Ascending aorta (tissue), 2 donors: ENCODE results near the gene WNT2. TPM values are rescaled to one million over a fixed set of nuclear protein-coding genes. Genes with fewer than 3 reads are reported as not detected.
A peak's percentile ranks its signal among the peaks of the same experiment; 100 is the strongest.

Experiments used
- DNase-seq, 2 donors: peaks; one replicate each; pipeline ENCODE4 v3.0.0-alpha.2; 2019; ENCODE audit warnings: low spot score in 2 of 2
- H3K27ac ChIP-seq, 2 donors: fragments of 200-600 bp; sonication (generic); one replicate each; pipeline ENCODE4 v1.5.1; 2016 to 2017; ENCODE audit warnings: mild to moderate bottlenecking in 1 of 2
- H3K27me3 ChIP-seq: fragments of 200-600 bp; sonication (generic); one replicate; pipeline ENCODE4 v1.5.1; 2017
- H3K36me3 ChIP-seq, 2 donors: fragments of 200-600 bp; sonication (generic); one replicate each; pipeline ENCODE4 v1.5.1; 2016
- H3K4me1 ChIP-seq, 2 donors: fragments of 200-600 bp; sonication (generic); one replicate each; pipeline ENCODE4 v1.5.1; 2016 to 2017; ENCODE audit warnings: mild to moderate bottlenecking in 1 of 2
- H3K4me3 ChIP-seq, 2 donors: fragments of 200-600 bp; sonication (generic); one replicate each; pipeline ENCODE4 v1.5.1; 2016 to 2017; ENCODE audit warnings: mild to moderate bottlenecking in 1 of 2
- H3K9me3 ChIP-seq, 2 donors: fragments of 200-600 bp; sonication (generic); one replicate each; pipeline ENCODE4 v1.5.1; 2016
- CTCF ChIP-seq, 3 experiments: fragments of 200-600 bp in 2 of 3; fragments of 450-650 bp in 1 of 3; sonication (generic) in 2 of 3; IDR thresholded peaks; one replicate each; pipeline ENCODE4 v1.5.1; 2016 to 2019; ENCODE audit warnings: antibody characterized with exemption in 3 of 3, mild to moderate bottlenecking in 1 of 3, moderate library complexity in 1 of 3
- intact Hi-C: fragments of 100-400 bp; cut with DNase I; formaldehyde crosslinking; loops from one replicate; pipeline ENCODE4 v1.15.1; 2023
- total RNA-seq: library from RNA; depleted of rRNA; stranded (reverse); fragments of >200 nt; gene quantifications from one replicate; pipeline ENCODE4 v1.1.0, GENCODE V29; 2016

The WNT2 gene
- total RNA-seq, 1 donor from 2014 or later: 6.1 TPM

- Histone ChIP-seq H3K36me3 (no peaks in the 10 kb centered on the region), H3K4me3 (peak overlapping the region in 1 of 2 donors; percentile 10), H3K4me1 (peaks cover 0 to 5% of the 10 kb centered on the region in 2 donors), H3K27ac (peak overlapping the region in 1 of 2 donors; percentile 11), H3K27me3 (no peaks in the 10 kb centered on the region), H3K9me3 (no peaks in the 10 kb centered on the region)
- no peak for TF ChIP-seq CTCF (IDR thresholded peaks at IDR 0.05)
- intact Hi-C loops: loop anchor here (10.0 kb wide), 1 partner anchor 65 kb away; no protein-coding TSS in a partner anchor
- DNase-seq: no peak
Observed at GRCh38 chr7:117269886-117270285, 53.0 kb downstream of the WNT2 start.

- intact Hi-C loops: no loop called here
- no peak for TF ChIP-seq CTCF (IDR thresholded peaks at IDR 0.05)
- Histone ChIP-seq H3K27ac (no peak overlapping the region), H3K36me3 (no peaks in the 10 kb centered on the region), H3K4me1 (peaks cover 0 to 5% of the 10 kb centered on the region in 2 donors), H3K4me3 (peak overlapping the region in 1 of 2 donors; percentile 10), H3K9me3 (no peaks in the 10 kb centered on the region), H3K27me3 (no peaks in the 10 kb centered on the region)
- DNase-seq: no peak
Observed at GRCh38 chr7:117269417-117269816, 53.4 kb downstream of the WNT2 start.

- no peak for TF ChIP-seq CTCF (IDR thresholded peaks at IDR 0.05)
- no peak for DNase-seq
- Histone ChIP-seq H3K27me3 (no peaks in the 10 kb centered on the region), H3K4me3 (no peak overlapping the region), H3K9me3 (no peaks in the 10 kb centered on the region), H3K36me3 (no peaks in the 10 kb centered on the region), H3K4me1 (peaks cover 0 to 5% of the 10 kb centered on the region in 2 donors), H3K27ac (no peak overlapping the region)
- intact Hi-C loops: no loop called here
Observed at GRCh38 chr7:117264716-117265115, 58.1 kb downstream of the WNT2 start.

GRCh38 chr7:117262546-117262945 lies 60.3 kb downstream of the WNT2 start:
- Histone ChIP-seq H3K4me1 (no peaks in the 10 kb centered on the region), H3K9me3 (no peaks in the 10 kb centered on the region), H3K4me3 (no peak overlapping the region), H3K27me3 (no peaks in the 10 kb centered on the region), H3K36me3 (no peaks in the 10 kb centered on the region), H3K27ac (no peak overlapping the region)
- intact Hi-C loops: no loop called here
- no peak for TF ChIP-seq CTCF (IDR thresholded peaks at IDR 0.05)
- no peak for DNase-seq

GRCh38 chr7:117259615-117260014 lies 63.2 kb downstream of the WNT2 start:
- Histone ChIP-seq H3K4me1 (no peaks in the 10 kb centered on the region), H3K27me3 (no peaks in the 10 kb centered on the region), H3K27ac (no peak overlapping the region), H3K9me3 (no peaks in the 10 kb centered on the region), H3K36me3 (no peaks in the 10 kb centered on the region), H3K4me3 (no peak overlapping the region)
- DNase-seq: no peak
- intact Hi-C loops: no loop called here
- TF ChIP-seq CTCF (IDR thresholded peaks at IDR 0.05): no peak

GRCh38 chr7:117251687-117252086 lies 71.2 kb downstream of the WNT2 start:
- Histone ChIP-seq H3K4me3 (no peak overlapping the region), H3K27ac (no peak overlapping the region), H3K36me3 (no peaks in the 10 kb centered on the region), H3K27me3 (no peaks in the 10 kb centered on the region), H3K9me3 (no peaks in the 10 kb centered on the region), H3K4me1 (no peaks in the 10 kb centered on the region)
- TF ChIP-seq CTCF (IDR thresholded peaks at IDR 0.05): no peak
- DNase-seq: no peak
- intact Hi-C loops: no loop called here
